Keratinocyte (primary cell): ENCODE results near the gene USP17L5. TPM values are rescaled to one million over a fixed set of nuclear protein-coding genes. Genes with fewer than 3 reads are reported as not detected.
"Not testable (repeated sequence)": the region's sequence is repeated elsewhere in the genome, so short reads cannot be mapped to it uniquely, and the experiment has no call there.

Source experiments
- DNase-seq: peaks from one replicate; pipeline ENCODE4 v3.0.0-alpha.2; 2011; ENCODE audit warnings: low read depth, missing footprints, low spot score
- FAIRE-seq: peaks from 2 replicates; lab custom pipeline; 2011; peaks lifted over from hg19 to GRCh38; lab: Jason Lieb, UNC
- H2AFZ ChIP-seq: 2 replicates; pipeline ENCODE4 v1.6.0; 2012; ENCODE audit warnings: low read length, control low read depth, inconsistent platforms; ENCODE audit not compliant: control insufficient read depth
- H3K27ac ChIP-seq: 2 replicates; pipeline ENCODE4 v1.5.1; 2011; ENCODE audit warnings: low read length; ENCODE audit not compliant: control insufficient read depth, insufficient read depth
- H3K27me3 ChIP-seq: 3 replicates; pipeline ENCODE4 v1.6.0; 2011; ENCODE audit warnings: low read length; ENCODE audit not compliant: control insufficient read depth, insufficient read depth; ENCODE audit errors: extremely low read depth
- H3K36me3 ChIP-seq, 2 experiments: 2 replicates in 1 of 2; 3 replicates in 1 of 2; pipeline ENCODE4 v1.5.1; 2011; ENCODE audit warnings: low read length in 2 of 2, mild to moderate bottlenecking in 1 of 2; ENCODE audit not compliant: control insufficient read depth in 2 of 2, insufficient read depth in 2 of 2; ENCODE audit errors: extremely low read depth in 1 of 2
- H3K4me1 ChIP-seq: 3 replicates; pipeline ENCODE4 v1.5.1; 2011; ENCODE audit warnings: low read length; ENCODE audit not compliant: control insufficient read depth, insufficient read depth; ENCODE audit errors: extremely low read depth
- H3K4me2 ChIP-seq: 3 replicates; pipeline ENCODE4 v1.6.0; 2011; ENCODE audit warnings: low read depth, low read length; ENCODE audit not compliant: control insufficient read depth, insufficient read depth; ENCODE audit errors: extremely low read depth
- H3K4me3 ChIP-seq, 3 experiments: fragments of 200-600 bp in 1 of 3; sonication (generic) in 1 of 3; 2 replicates in 2 of 3; 3 replicates in 1 of 3; pipeline ENCODE4 v1.5.1; 2011 to 2016; ENCODE audit warnings: low read length in 3 of 3, mild to moderate bottlenecking in 3 of 3, control low read depth in 2 of 3, inconsistent platforms in 1 of 3, low read depth in 1 of 3, mixed read lengths in 1 of 3, mixed run types in 1 of 3, moderate library complexity in 1 of 3; ENCODE audit not compliant: control insufficient read depth in 2 of 3, insufficient read depth in 2 of 3; ENCODE audit errors: extremely low read depth in 1 of 3
- H3K79me2 ChIP-seq: 2 replicates; pipeline ENCODE4 v1.6.0; 2012; ENCODE audit warnings: low read length; ENCODE audit not compliant: control insufficient read depth, insufficient read depth
- H3K9ac ChIP-seq: 3 replicates; pipeline ENCODE4 v1.6.0; 2011; ENCODE audit warnings: low read length; ENCODE audit not compliant: control insufficient read depth, insufficient read depth; ENCODE audit errors: extremely low read depth
- H3K9me1 ChIP-seq: 3 replicates; pipeline ENCODE4 v1.6.0; 2011; ENCODE audit warnings: low read length; ENCODE audit not compliant: control insufficient read depth, insufficient read depth; ENCODE audit errors: extremely low read depth
- H3K9me3 ChIP-seq: 2 replicates; pipeline ENCODE4 v1.5.1; 2012; ENCODE audit warnings: low read depth, low read length; ENCODE audit not compliant: control insufficient read depth
- H4K20me1 ChIP-seq: 3 replicates; pipeline ENCODE4 v1.6.0; 2011; ENCODE audit warnings: low read length; ENCODE audit not compliant: control insufficient read depth, insufficient read depth; ENCODE audit errors: extremely low read depth
- dilution Hi-C: fragments of 300-500 bp; cut with MboI; formaldehyde crosslinking; loops from one replicate; pipeline ENCODE4 v1.7.0; 2020; ENCODE audit warnings: low sequenced_read_pairs; ENCODE audit not compliant: extremely low pct_ligation_motif_present
- polyA plus RNA-seq, 5 experiments: library from polyadenylated mRNA; depleted of rRNA in 3 of 5; stranded (reverse) in 3 of 5; stranded (forward) in 1 of 5; unstranded in 1 of 5; fragments of >200 nt; gene quantifications; 1 replicate in 1 of 5; 2 replicates in 3 of 5; 3 replicates in 1 of 5; pipeline versions ENCODE4 v1.2.1 to v1.2.3, GENCODE V29; 2011 to 2012; ENCODE audit warnings: missing spikeins in 2 of 5, low read depth in 1 of 5, low replicate concordance in 1 of 5

Gene USP17L5
- polyA plus RNA-seq, 1 donor (not counting 4 experiments of a cell fraction or from before 2014, with no cell fraction given), result not detected

GRCh38 chr4:9343848-9344247 is 4.6 kb downstream of the USP17L5 start, which contains the start of gene USP17L27:
Gene USP17L27, plus strand, starts transcription at chr4:9344148. Its CDS starts 0 bp downstream, at chr4:9344148.
- H3K27me3 ChIP-seq, H3K27ac ChIP-seq, H3K4me1 ChIP-seq, H3K9me3 ChIP-seq, DNase-seq, H3K9me1 ChIP-seq, H4K20me1 ChIP-seq, H2AFZ ChIP-seq, H3K9ac ChIP-seq, H3K4me3 ChIP-seq, H3K79me2 ChIP-seq, dilution Hi-C loops, FAIRE-seq, H3K4me2 ChIP-seq, H3K36me3 ChIP-seq: not testable (repeated sequence)

GRCh38 chr4:9348593-9348992 is 9.4 kb downstream of the USP17L5 start, which contains the start of gene USP17L28:
Gene USP17L28, plus strand, starts transcription at chr4:9348893. Its CDS starts 0 bp downstream, at chr4:9348893.
- FAIRE-seq, H3K9ac ChIP-seq, H3K9me3 ChIP-seq, H2AFZ ChIP-seq, H3K79me2 ChIP-seq, H3K4me1 ChIP-seq, H3K27me3 ChIP-seq, H3K4me2 ChIP-seq, H3K36me3 ChIP-seq, H3K9me1 ChIP-seq, dilution Hi-C loops, H4K20me1 ChIP-seq, DNase-seq, H3K4me3 ChIP-seq, H3K27ac ChIP-seq: not testable (repeated sequence)

GRCh38 chr4:9350866-9351265 is 11.7 kb downstream of the USP17L5 start:
- DNase-seq, dilution Hi-C loops, H3K9me1 ChIP-seq, H3K9me3 ChIP-seq, H3K79me2 ChIP-seq, H3K9ac ChIP-seq, H3K4me1 ChIP-seq, FAIRE-seq, H2AFZ ChIP-seq, H3K4me3 ChIP-seq, H3K36me3 ChIP-seq, H3K4me2 ChIP-seq, H3K27me3 ChIP-seq, H4K20me1 ChIP-seq, H3K27ac ChIP-seq: not testable (repeated sequence)

- DNase-seq, H3K9me3 ChIP-seq, H3K9ac ChIP-seq, H3K4me2 ChIP-seq, dilution Hi-C loops, H2AFZ ChIP-seq, H3K79me2 ChIP-seq, H3K9me1 ChIP-seq, H3K36me3 ChIP-seq, H3K4me1 ChIP-seq, H3K4me3 ChIP-seq, H3K27me3 ChIP-seq, FAIRE-seq, H3K27ac ChIP-seq, H4K20me1 ChIP-seq: not testable (repeated sequence)
These were observed 14.1 kb downstream of the USP17L5 start, which contains the start of gene USP17L29 for GRCh38 chr4:9353338-9353737. Gene USP17L29, plus strand, starts transcription at chr4:9353638. Its CDS starts 0 bp downstream, at chr4:9353638.

GRCh38 chr4:9362829-9363228 is 23.6 kb downstream of the USP17L5 start, which contains the start of gene USP17L30:
Gene USP17L30, plus strand, starts transcription at chr4:9363129. Its CDS starts 0 bp downstream, at chr4:9363129.
- dilution Hi-C loops, H3K27me3 ChIP-seq, H3K36me3 ChIP-seq, H3K4me2 ChIP-seq, H4K20me1 ChIP-seq, H3K4me1 ChIP-seq, DNase-seq, H3K9me3 ChIP-seq, FAIRE-seq, H3K27ac ChIP-seq, H2AFZ ChIP-seq, H3K79me2 ChIP-seq, H3K9ac ChIP-seq, H3K9me1 ChIP-seq, H3K4me3 ChIP-seq: not testable (repeated sequence)
